ENCODE measurements around the gene CACNA2D3.

The CACNA2D3 gene

GRCh38 chr3:54897028-54897711, 774.8 kb downstream of the CACNA2D3 start:
- no peak for DNase-seq

- DNase-seq: peak in 1 of 3 experiments; percentile 18
Observed at GRCh38 chr3:54899273-54899672, 776.9 kb downstream of the CACNA2D3 start.

GRCh38 chr3:54900838-54901591, 778.7 kb downstream of the CACNA2D3 start:
- no peak for DNase-seq

- no peak for DNase-seq
Observed at GRCh38 chr3:54901906-54902685, 779.7 kb downstream of the CACNA2D3 start.

- DNase-seq: no peak
Observed at GRCh38 chr3:54905261-54905888, 783.0 kb downstream of the CACNA2D3 start.

- no peak for DNase-seq
Observed at GRCh38 chr3:54905920-54906319, 783.6 kb downstream of the CACNA2D3 start.

GRCh38 chr3:54906763-54907162, 784.4 kb downstream of the CACNA2D3 start:
- DNase-seq: no peak

GRCh38 chr3:54909191-54909590, 786.8 kb downstream of the CACNA2D3 start:
- DNase-seq: no peak

- no peak for DNase-seq
Observed at GRCh38 chr3:54914180-54914579, 791.8 kb downstream of the CACNA2D3 start.

GRCh38 chr3:54915181-54915580, 792.8 kb downstream of the CACNA2D3 start:
- no peak for DNase-seq

GRCh38 chr3:54915976-54916375, 793.6 kb downstream of the CACNA2D3 start:
- DNase-seq: no peak

- DNase-seq: no peak
Observed at GRCh38 chr3:54916732-54917131, 794.4 kb downstream of the CACNA2D3 start.

- DNase-seq: no peak
Observed at GRCh38 chr3:54917174-54917573, 794.8 kb downstream of the CACNA2D3 start.

GRCh38 chr3:54917862-54918261, 795.5 kb downstream of the CACNA2D3 start:
- DNase-seq: no peak

GRCh38 chr3:54918516-54918915, 796.2 kb downstream of the CACNA2D3 start:
- no peak for DNase-seq

GRCh38 chr3:54928046-54928770, 805.9 kb downstream of the CACNA2D3 start, which contains the start of gene LRTM1:
Gene LRTM1 (minus strand): TSS chr3:54928059. CDS start chr3:54927911, 148 bp downstream.
- no peak for DNase-seq

- peak in 1 of 3 experiments; percentile 1 for DNase-seq
Observed at GRCh38 chr3:54931182-54931581, 808.8 kb downstream of the CACNA2D3 start.

- DNase-seq: no peak
Observed at GRCh38 chr3:54932606-54933005, 810.3 kb downstream of the CACNA2D3 start.

- no peak for DNase-seq
Observed at GRCh38 chr3:54935869-54936268, 813.5 kb downstream of the CACNA2D3 start.

- no peak for DNase-seq
Observed at GRCh38 chr3:54936561-54936960, 814.2 kb downstream of the CACNA2D3 start.

- no peak for DNase-seq
Observed at GRCh38 chr3:54939557-54940300, 817.4 kb downstream of the CACNA2D3 start.

- DNase-seq: no peak
Observed at GRCh38 chr3:54940971-54941370, 818.6 kb downstream of the CACNA2D3 start.
